MM.1S (cell line): ENCODE measurements around the gene IL10.

Source experiments
- DNase-seq: peaks from one replicate; pipeline ENCODE4 v3.0.0-alpha.2; 2015
- H2AFZ ChIP-seq: fragments of 300-600 bp; sonication (generic); 2 replicates; pipeline ENCODE4 v1.6.0; 2016; ENCODE audit warnings: antibody characterized with exemption, low read length
- H3F3A ChIP-seq: fragments of 300-600 bp; sonication (generic); 2 replicates; pipeline ENCODE4 v1.6.1; 2016; ENCODE audit warnings: mild to moderate bottlenecking, antibody characterized with exemption, low read length, moderate library complexity, mixed read lengths; ENCODE audit not compliant: insufficient read depth
- H3K27ac ChIP-seq: fragments of 300-600 bp; sonication (generic); 2 replicates; pipeline ENCODE4 v1.5.1; 2016; ENCODE audit warnings: mild to moderate bottlenecking, low read length
- H3K27me3 ChIP-seq: fragments of 300-600 bp; sonication (generic); replicated peaks from 2 replicates; pipeline ENCODE4 v1.6.0; 2016; ENCODE audit warnings: low read length; ENCODE audit not compliant: insufficient read depth
- H3K36me3 ChIP-seq: fragments of 300-600 bp; sonication (generic); replicated peaks from 2 replicates; pipeline ENCODE4 v1.6.1; 2016; ENCODE audit warnings: mild to moderate bottlenecking, low read length, mixed read lengths; ENCODE audit not compliant: insufficient read depth
- H3K4me1 ChIP-seq: fragments of 300-600 bp; sonication (generic); 2 replicates; pipeline ENCODE4 v1.6.1; 2016; ENCODE audit warnings: low read length, mixed read lengths
- H3K4me2 ChIP-seq: fragments of 300-600 bp; sonication (generic); 2 replicates; pipeline ENCODE4 v1.6.0; 2016; ENCODE audit warnings: low read depth, low read length
- H3K4me3 ChIP-seq: fragments of 300-600 bp; sonication (generic); 2 replicates; pipeline ENCODE4 v1.5.1; 2016; ENCODE audit warnings: low read length, mixed read lengths
- H3K79me2 ChIP-seq: fragments of 300-600 bp; sonication (generic); 2 replicates; pipeline ENCODE4 v1.6.1; 2016; ENCODE audit warnings: mixed run types, low read length, mixed read lengths
- H3K9ac ChIP-seq: fragments of 300-600 bp; sonication (generic); 2 replicates; pipeline ENCODE4 v1.6.1; 2016; ENCODE audit warnings: low read length, mixed read lengths
- H3K9me2 ChIP-seq: fragments of 300-600 bp; sonication (generic); replicated peaks from 2 replicates; pipeline ENCODE4 v1.6.1; 2016; ENCODE audit warnings: mild to moderate bottlenecking, low read length, mixed read lengths; ENCODE audit not compliant: insufficient read depth
- H3K9me3 ChIP-seq: fragments of 300-600 bp; sonication (generic); replicated peaks from 2 replicates; pipeline ENCODE4 v1.6.1; 2016; ENCODE audit warnings: mild to moderate bottlenecking, low read length, mixed read lengths; ENCODE audit not compliant: insufficient read depth
- H4K20me1 ChIP-seq: fragments of 300-600 bp; sonication (generic); 2 replicates; pipeline ENCODE4 v1.6.1; 2016; ENCODE audit warnings: mild to moderate bottlenecking, low read length, moderate library complexity, mixed read lengths; ENCODE audit not compliant: insufficient read depth
- EZH2 ChIP-seq: fragments of 300-600 bp; sonication (generic); optimal IDR thresholded peaks from 2 replicates; pipeline ENCODE3; 2017; ENCODE audit warnings: low read depth, mild to moderate bottlenecking, antibody characterized with exemption, low read length, mixed read lengths
- EZH2phosphoT487 ChIP-seq: fragments of 300-600 bp; sonication (generic); IDR thresholded peaks from 2 replicates; pipeline ENCODE4 v1.6.1; 2018; ENCODE audit warnings: antibody characterized with exemption, low read length
- TF ChIP-seq, protein P1 (sequence below): fragments of 300-600 bp; sonication (generic); IDR thresholded peaks from 2 replicates; pipeline ENCODE4 v1.5.1; 2016; ENCODE audit warnings: antibody characterized with exemption, low read length, mixed read lengths

IL10 gene

GRCh38 chr1:206814716-206815341 is 42.5 kb upstream of the IL10 start:
- Histone ChIP-seq H3K9me2 (no peaks in the 10 kb centered on the region), H2AFZ (0 out of 2 replicates have a peak overlapping the region, but pooled peaks have one; percentile 11), H3K9me3 (no peaks in the 10 kb centered on the region), H3K4me2 (no peak overlapping the region), H3K9ac (no peak overlapping the region), H3K4me1 (peaks cover 56% of the 10 kb centered on the region), H3K79me2 (no peaks in the 10 kb centered on the region), H3K4me3 (no peak overlapping the region), H3K27me3 (no peaks in the 10 kb centered on the region), H4K20me1 (no peaks in the 10 kb centered on the region), H3F3A (peaks cover 36% of the 10 kb centered on the region), H3K27ac (peak overlapping the region; percentile 2; the same call in 1 of the 2 replicates), H3K36me3 (no peaks in the 10 kb centered on the region)
- no peak for DNase-seq
- TF ChIP-seq EZH2 (no peak), EZH2phosphoT487 (no peak)
- TF ChIP-seq, protein P1, sequence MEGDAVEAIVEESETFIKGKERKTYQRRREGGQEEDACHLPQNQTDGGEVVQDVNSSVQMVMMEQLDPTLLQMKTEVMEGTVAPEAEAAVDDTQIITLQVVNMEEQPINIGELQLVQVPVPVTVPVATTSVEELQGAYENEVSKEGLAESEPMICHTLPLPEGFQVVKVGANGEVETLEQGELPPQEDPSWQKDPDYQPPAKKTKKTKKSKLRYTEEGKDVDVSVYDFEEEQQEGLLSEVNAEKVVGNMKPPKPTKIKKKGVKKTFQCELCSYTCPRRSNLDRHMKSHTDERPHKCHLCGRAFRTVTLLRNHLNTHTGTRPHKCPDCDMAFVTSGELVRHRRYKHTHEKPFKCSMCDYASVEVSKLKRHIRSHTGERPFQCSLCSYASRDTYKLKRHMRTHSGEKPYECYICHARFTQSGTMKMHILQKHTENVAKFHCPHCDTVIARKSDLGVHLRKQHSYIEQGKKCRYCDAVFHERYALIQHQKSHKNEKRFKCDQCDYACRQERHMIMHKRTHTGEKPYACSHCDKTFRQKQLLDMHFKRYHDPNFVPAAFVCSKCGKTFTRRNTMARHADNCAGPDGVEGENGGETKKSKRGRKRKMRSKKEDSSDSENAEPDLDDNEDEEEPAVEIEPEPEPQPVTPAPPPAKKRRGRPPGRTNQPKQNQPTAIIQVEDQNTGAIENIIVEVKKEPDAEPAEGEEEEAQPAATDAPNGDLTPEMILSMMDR = no peak

DNA sequence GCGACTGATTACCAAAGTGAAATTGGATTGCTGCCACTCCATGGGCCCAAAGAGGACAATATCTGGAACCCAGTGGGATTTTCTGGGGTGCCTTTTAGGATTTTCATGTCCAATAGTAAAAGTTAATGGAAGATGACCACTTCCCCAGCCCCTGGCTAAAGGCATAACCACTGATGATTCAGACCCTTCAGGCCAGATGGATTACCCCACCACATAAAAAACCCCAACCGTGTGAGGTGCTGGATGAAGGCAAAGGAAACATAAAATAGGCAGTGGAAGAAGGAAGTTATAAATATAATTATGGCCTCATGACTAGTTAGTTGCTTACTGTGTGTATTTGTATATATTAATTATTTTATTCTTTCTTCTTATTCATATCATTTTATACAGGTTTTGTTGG is 40.2 kb upstream of the IL10 start:
- H3K79me2 ChIP-seq = no peaks in the 10 kb centered on the region
- no peaks in the 10 kb centered on the region for H3K9me3 ChIP-seq
- no peaks in the 10 kb centered on the region for H3K27me3 ChIP-seq
- no peaks in the 10 kb centered on the region for H3K36me3 ChIP-seq
- H3K4me3 ChIP-seq = no peak overlapping the region
- no peaks in the 10 kb centered on the region for H3K9me2 ChIP-seq
- H3K4me1 ChIP-seq = peaks cover 56% of the 10 kb centered on the region
- DNase-seq = no peak
- no peak overlapping the region for H3K27ac ChIP-seq
- no peak for TF ChIP-seq EZH2
- TF ChIP-seq, protein P1 = no peak
- no peak for TF ChIP-seq EZH2phosphoT487
- peaks cover 25% of the 10 kb centered on the region for H3F3A ChIP-seq
- H2AFZ ChIP-seq = no peak overlapping the region
- H4K20me1 ChIP-seq = no peaks in the 10 kb centered on the region
- no peak overlapping the region for H3K4me2 ChIP-seq
- H3K9ac ChIP-seq = no peak overlapping the region

DNA sequence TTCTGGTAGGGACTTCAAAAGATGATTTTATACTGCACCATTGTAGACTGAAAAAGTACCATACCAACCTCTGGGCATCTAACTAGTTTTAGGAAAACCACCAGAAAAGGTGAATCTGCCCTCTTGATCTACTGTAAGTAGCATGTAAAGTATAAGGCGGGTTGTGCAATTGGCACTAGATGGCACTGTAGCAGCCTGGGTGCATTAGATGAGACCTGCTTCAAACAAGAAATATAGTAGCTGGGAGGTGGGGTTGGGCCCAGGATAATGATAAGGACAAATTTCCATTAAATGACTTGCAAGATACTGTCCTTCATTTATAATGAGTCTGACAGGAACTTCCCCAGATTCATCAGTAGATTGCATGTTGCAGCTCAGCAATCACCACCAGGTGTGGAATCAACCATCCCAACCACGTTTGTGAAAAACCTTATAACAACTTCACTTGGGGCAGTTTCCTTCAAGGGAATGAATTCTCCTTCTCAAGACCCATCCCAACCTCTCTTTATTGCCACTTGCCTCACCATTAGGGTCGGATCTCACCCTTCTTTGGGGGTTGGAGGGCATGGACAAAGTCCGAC is 37.3 kb upstream of the IL10 start:
- H3K4me2 ChIP-seq = no peak overlapping the region
- no peaks in the 10 kb centered on the region for H3K9me2 ChIP-seq
- H3K79me2 ChIP-seq = no peaks in the 10 kb centered on the region
- peaks cover 41% of the 10 kb centered on the region for H3K4me1 ChIP-seq
- DNase-seq = peak; percentile 84
- H3K36me3 ChIP-seq = no peaks in the 10 kb centered on the region
- H3K9ac ChIP-seq = no peak overlapping the region
- H3K27ac ChIP-seq = no peak overlapping the region
- H4K20me1 ChIP-seq = no peaks in the 10 kb centered on the region
- H3K4me3 ChIP-seq = no peak overlapping the region
- H3K27me3 ChIP-seq = no peaks in the 10 kb centered on the region
- H3F3A ChIP-seq = 0 out of 2 replicates have a peak, but pooled peaks cover 3% of the 10 kb centered on the region
- no peak for TF ChIP-seq EZH2phosphoT487
- TF ChIP-seq, protein P1 = peak; percentile 91
- H3K9me3 ChIP-seq = no peaks in the 10 kb centered on the region
- H2AFZ ChIP-seq = no peak overlapping the region
